CD14-positive monocyte (primary cell): ENCODE results near the gene NCK1. TPM values are rescaled to one million over a fixed set of nuclear protein-coding genes. Genes with fewer than 3 reads are reported as not detected.

Experiments
- DNase-seq, 3 donors: peaks; one replicate each; pipeline ENCODE4 v3.0.0-alpha.2; 2011 to 2022
- H2AFZ ChIP-seq: 2 replicates; pipeline ENCODE4 v1.6.0; 2012; ENCODE audit warnings: mild to moderate bottlenecking, low read depth, low read length, inconsistent platforms; ENCODE audit not compliant: insufficient read depth, poor library complexity, severe bottlenecking
- H3K27ac ChIP-seq, 2 donors: 1 replicate in 1 of 2; 2 replicates in 1 of 2; pipeline ENCODE4 v1.5.1; 2012 to 2013; ENCODE audit warnings: low read length in 2 of 2, control low read depth in 1 of 2, inconsistent platforms in 1 of 2, low read depth in 1 of 2, mild to moderate bottlenecking in 1 of 2
- H3K27me3 ChIP-seq, 2 donors: one replicate each; pipeline versions ENCODE4 v1.6.0 to v1.6.1; 2011 to 2013; ENCODE audit warnings: low read length in 2 of 2; ENCODE audit not compliant: control insufficient read depth in 2 of 2, insufficient read depth in 2 of 2
- H3K36me3 ChIP-seq, 2 donors: replicated peaks in 1 of 2; 1 replicate in 1 of 2; 2 replicates in 1 of 2; pipeline versions ENCODE4 v1.5.1 to v1.6.1; 2012 to 2013; ENCODE audit warnings: low read length in 2 of 2, control low read depth in 1 of 2, inconsistent platforms in 1 of 2, mild to moderate bottlenecking in 1 of 2; ENCODE audit not compliant: insufficient read depth in 2 of 2, control insufficient read depth in 1 of 2
- H3K4me1 ChIP-seq, 2 donors: 1 replicate in 1 of 2; 2 replicates in 1 of 2; pipeline versions ENCODE4 v1.5.1 to v1.6.1; 2012 to 2013; ENCODE audit warnings: low read length in 2 of 2, control low read depth in 1 of 2, inconsistent platforms in 1 of 2, mild to moderate bottlenecking in 1 of 2, moderate library complexity in 1 of 2; ENCODE audit not compliant: insufficient read depth in 2 of 2, control insufficient read depth in 1 of 2
- H3K4me2 ChIP-seq: replicated peaks from 2 replicates; pipeline ENCODE3; 2012; ENCODE audit warnings: low read length, moderate library complexity, mild to moderate bottlenecking; ENCODE audit not compliant: poor library complexity, severe bottlenecking; ENCODE audit errors: extremely low read depth
- H3K4me3 ChIP-seq, 3 experiments: fragments of 200-600 bp in 1 of 3; sonication (generic) in 1 of 3; replicated peaks in 1 of 3; 1 replicate in 2 of 3; 2 replicates in 1 of 3; pipeline ENCODE4 v1.5.1; 2011 to 2013; ENCODE audit warnings: low read length in 3 of 3, mild to moderate bottlenecking in 3 of 3, control low read depth in 2 of 3, low read depth in 2 of 3, inconsistent platforms in 1 of 3, moderate library complexity in 1 of 3
- H3K79me2 ChIP-seq: 2 replicates; pipeline ENCODE4 v1.6.0; 2012; ENCODE audit warnings: mild to moderate bottlenecking, control low read depth, inconsistent platforms, low read length, moderate library complexity; ENCODE audit not compliant: insufficient read depth
- H3K9ac ChIP-seq: 2 replicates; pipeline ENCODE4 v1.6.0; 2017; ENCODE audit warnings: low read length, mild to moderate bottlenecking; ENCODE audit not compliant: insufficient read depth, poor library complexity, severe bottlenecking
- H3K9me3 ChIP-seq, 2 donors: replicated peaks in 1 of 2; 1 replicate in 1 of 2; 2 replicates in 1 of 2; pipeline versions ENCODE4 v1.5.1 to v1.6.1; 2012 to 2013; ENCODE audit warnings: low read length in 2 of 2, control low read depth in 1 of 2; ENCODE audit not compliant: control insufficient read depth in 1 of 2, insufficient read depth in 1 of 2
- H4K20me1 ChIP-seq: 2 replicates; pipeline ENCODE4 v1.6.0; 2012; ENCODE audit warnings: mild to moderate bottlenecking, low read length, control low read depth, moderate library complexity; ENCODE audit not compliant: insufficient read depth
- H3K27ac Mint-ChIP-seq, 7 donors: one replicate each; pipeline ENCODE4 v1.8.0; 2020; ENCODE audit warnings: mild to moderate bottlenecking in 7 of 7, mixed read lengths in 7 of 7, moderate library complexity in 6 of 7, inconsistent platforms in 2 of 7
- H3K27me3 Mint-ChIP-seq, 3 donors: one replicate each; pipeline ENCODE4 v1.8.0; 2021 to 2022; ENCODE audit warnings: low read depth in 3 of 3, mild to moderate bottlenecking in 3 of 3, mixed read lengths in 3 of 3, moderate library complexity in 3 of 3, inconsistent platforms in 1 of 3
- H3K36me3 Mint-ChIP-seq, 2 donors: one replicate each; pipeline ENCODE4 v1.8.0; 2020; ENCODE audit warnings: mixed read lengths in 2 of 2, inconsistent platforms in 1 of 2, mild to moderate bottlenecking in 1 of 2
- H3K4me1 Mint-ChIP-seq: one replicate; pipeline ENCODE4 v1.8.0; 2020; ENCODE audit warnings: mild to moderate bottlenecking, mixed read lengths
- H3K4me3 Mint-ChIP-seq, 2 donors: one replicate each; pipeline ENCODE4 v1.8.0; 2020; ENCODE audit warnings: mild to moderate bottlenecking in 2 of 2, mixed read lengths in 2 of 2, moderate library complexity in 1 of 2
- H3K9me3 Mint-ChIP-seq, 7 donors: one replicate each; pipeline ENCODE4 v1.8.0; 2020 to 2022; ENCODE audit warnings: mixed read lengths in 7 of 7, mild to moderate bottlenecking in 6 of 7, moderate library complexity in 6 of 7, inconsistent platforms in 2 of 7
- intact Hi-C, 2 donors: fragments of 100-400 bp; cut with micrococcal nuclease; formaldehyde crosslinking; loops; one replicate each; pipeline versions ENCODE4 v1.15.0 to v1.15.1; 2023
- polyA plus RNA-seq, 3 donors: library from polyadenylated mRNA; depleted of rRNA in 1 of 3; unstranded in 2 of 3; stranded (reverse) in 1 of 3; fragments of 300-500 nt in 2 of 3; fragments of >200 nt in 1 of 3; fragmentation: Illumina TruSeq in 2 of 3; gene quantifications; 1 replicate in 2 of 3; 2 replicates in 1 of 3; pipeline ENCODE4 v1.2.3, GENCODE V29; 2012 to 2021
- TF ChIP-seq, protein P1 (sequence below): fragments of 200-600 bp; IDR thresholded peaks from one replicate; pipeline ENCODE4 v1.8.0; 2022; ENCODE audit warnings: antibody characterized with exemption, mild to moderate bottlenecking

NCK1 gene
- polyA plus RNA-seq, 3 donors = 20.4 to 28.8 (median 22.8) TPM

DNA sequence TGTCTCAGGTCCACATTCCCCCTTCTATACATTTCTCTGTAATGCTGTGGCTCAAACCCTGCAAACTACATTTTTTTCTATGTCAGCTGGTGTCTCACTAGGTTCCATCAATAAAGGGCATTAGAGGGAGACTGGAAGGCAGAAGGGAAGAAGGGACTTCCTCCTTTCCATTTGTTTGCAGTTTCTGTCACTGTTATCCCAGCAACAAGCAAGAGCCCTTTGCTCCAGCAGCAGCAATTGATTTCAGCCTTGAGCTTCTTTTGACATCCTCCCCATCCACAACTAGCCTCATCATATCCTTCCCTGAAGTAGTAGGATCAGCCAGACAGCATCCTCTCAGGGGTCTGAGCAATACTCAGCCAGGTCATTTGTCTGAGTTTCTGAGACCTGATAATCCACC is 5.3 kb upstream of the NCK1 start:
- H3K4me3 Mint-ChIP-seq = no peak overlapping the region
- Histone ChIP-seq H3K36me3 (no peaks in the 10 kb centered on the region), H3K4me2 (no peak overlapping the region), H3K9me3 (no peaks in the 10 kb centered on the region), H3K4me3 (no peak overlapping the region), H3K9ac (no peak overlapping the region), H3K4me1 (peaks cover 41 to 56% of the 10 kb centered on the region in 2 donors), H4K20me1 (no peaks in the 10 kb centered on the region), H2AFZ (no peak overlapping the region), H3K27me3 (no peaks in the 10 kb centered on the region), H3K27ac (peak overlapping the region in 1 of 2 donors; percentile 2), H3K79me2 (peaks cover 19% of the 10 kb centered on the region)
- intact Hi-C loops = no loop called here
- TF ChIP-seq, protein P1, sequence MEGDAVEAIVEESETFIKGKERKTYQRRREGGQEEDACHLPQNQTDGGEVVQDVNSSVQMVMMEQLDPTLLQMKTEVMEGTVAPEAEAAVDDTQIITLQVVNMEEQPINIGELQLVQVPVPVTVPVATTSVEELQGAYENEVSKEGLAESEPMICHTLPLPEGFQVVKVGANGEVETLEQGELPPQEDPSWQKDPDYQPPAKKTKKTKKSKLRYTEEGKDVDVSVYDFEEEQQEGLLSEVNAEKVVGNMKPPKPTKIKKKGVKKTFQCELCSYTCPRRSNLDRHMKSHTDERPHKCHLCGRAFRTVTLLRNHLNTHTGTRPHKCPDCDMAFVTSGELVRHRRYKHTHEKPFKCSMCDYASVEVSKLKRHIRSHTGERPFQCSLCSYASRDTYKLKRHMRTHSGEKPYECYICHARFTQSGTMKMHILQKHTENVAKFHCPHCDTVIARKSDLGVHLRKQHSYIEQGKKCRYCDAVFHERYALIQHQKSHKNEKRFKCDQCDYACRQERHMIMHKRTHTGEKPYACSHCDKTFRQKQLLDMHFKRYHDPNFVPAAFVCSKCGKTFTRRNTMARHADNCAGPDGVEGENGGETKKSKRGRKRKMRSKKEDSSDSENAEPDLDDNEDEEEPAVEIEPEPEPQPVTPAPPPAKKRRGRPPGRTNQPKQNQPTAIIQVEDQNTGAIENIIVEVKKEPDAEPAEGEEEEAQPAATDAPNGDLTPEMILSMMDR = no peak
- peaks cover 0 to 6% (median 0%) of the 10 kb centered on the region in 7 donors for H3K9me3 Mint-ChIP-seq
- peak; percentile 26 to 42 (median 32) for DNase-seq
- peaks cover 56% of the 10 kb centered on the region for H3K4me1 Mint-ChIP-seq
- H3K27me3 Mint-ChIP-seq = no peaks in the 10 kb centered on the region
- H3K36me3 Mint-ChIP-seq = peaks cover 0 to 2% of the 10 kb centered on the region in 2 donors
- peak overlapping the region; percentile 35 to 87 (median 50) for H3K27ac Mint-ChIP-seq

DNA sequence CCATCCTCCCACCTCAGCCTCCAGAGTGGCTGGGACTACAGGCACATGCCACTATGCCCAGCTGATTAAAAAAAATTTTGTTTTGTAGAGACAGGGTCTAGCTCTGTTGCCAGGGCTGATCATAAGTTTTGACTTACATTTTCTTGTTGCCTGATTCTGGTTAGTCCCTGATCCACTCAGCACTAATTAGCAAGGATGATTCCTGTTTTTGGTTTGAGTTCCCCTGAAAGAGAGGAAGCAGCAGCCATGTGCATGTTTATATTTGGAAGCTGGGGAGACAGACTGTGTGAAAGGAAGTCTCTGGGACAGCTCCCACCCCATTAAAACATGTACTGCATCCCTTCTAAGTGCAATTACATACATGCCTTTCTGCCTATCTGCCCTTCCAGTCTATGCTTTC is 3.6 kb upstream of the NCK1 start:
- peak overlapping the region in 1 of 2 donors; percentile 43 for H3K4me3 Mint-ChIP-seq
- Histone ChIP-seq H3K79me2 (peaks cover 31% of the 10 kb centered on the region), H3K36me3 (no peaks in the 10 kb centered on the region), H3K4me1 (peaks cover 48 to 64% of the 10 kb centered on the region in 2 donors), H3K4me2 (peak overlapping the region; percentile 35), H3K4me3 (peak overlapping the region in 1 of 3 experiments; percentile 11), H3K9me3 (no peaks in the 10 kb centered on the region), H2AFZ (no peak overlapping the region), H3K27ac (peak overlapping the region; percentile 74 to 77), H3K27me3 (no peaks in the 10 kb centered on the region), H3K9ac (no peak overlapping the region), H4K20me1 (peaks cover 6% of the 10 kb centered on the region)
- TF ChIP-seq, protein P1 = no peak
- peak overlapping the region; percentile 78 to 91 (median 83) for H3K27ac Mint-ChIP-seq
- peaks cover 0 to 6% (median 0%) of the 10 kb centered on the region in 7 donors for H3K9me3 Mint-ChIP-seq
- H3K4me1 Mint-ChIP-seq = peaks cover 63% of the 10 kb centered on the region
- peak; percentile 65 to 77 (median 69) for DNase-seq
- no peaks in the 10 kb centered on the region for H3K27me3 Mint-ChIP-seq
- intact Hi-C loops = no loop called here
- H3K36me3 Mint-ChIP-seq = peaks cover 0 to 2% of the 10 kb centered on the region in 2 donors
